A673 (cell line): ENCODE data around the gene GDPD3. TPM values are rescaled to one million over a fixed set of nuclear protein-coding genes. Genes with fewer than 3 reads are reported as not detected.

Source experiments
- BruUV-seq: library from RNA; stranded (reverse); fragments of 400-500 nt; replicated peaks from 2 replicates; lab custom pipeline; 2021; lab: Mats Ljungman, UMichigan
- CTCF ChIA-PET: fragments of 300-600 bp; sonication (Branson Sonifier 250); formaldehyde crosslinking; loops from one replicate; lab custom pipeline; 2022; ENCODE audit warnings: antibody characterized with exemption; lab: Charles Lee
- POLR2A ChIA-PET: fragments of 300-600 bp; sonication (Branson Sonifier 250); formaldehyde crosslinking; loops from one replicate; lab custom pipeline; 2022; ENCODE audit warnings: antibody characterized with exemption; ENCODE audit not compliant: low non-redundant PET; lab: Charles Lee
- DNase-seq: peaks from one replicate; pipeline ENCODE4 v3.0.0-alpha.2; 2015; ENCODE audit warnings: low spot score
- H3K27ac ChIP-seq: fragments of 200-600 bp; sonication (generic); 2 replicates; pipeline ENCODE4 v1.5.1; 2016; ENCODE audit warnings: mixed run types, low read depth, mild to moderate bottlenecking, mixed read lengths, antibody characterized with exemption, low read length; ENCODE audit not compliant: poor library complexity, severe bottlenecking
- H3K27me3 ChIP-seq: fragments of 200-600 bp; sonication (generic); replicated peaks from 2 replicates; pipeline ENCODE4 v1.6.1; 2017; ENCODE audit warnings: mixed run types, low read depth, mild to moderate bottlenecking, mixed read lengths, antibody characterized with exemption, low read length; ENCODE audit not compliant: insufficient read depth, poor library complexity
- H3K36me3 ChIP-seq: fragments of 200-600 bp; sonication (generic); 2 replicates; pipeline ENCODE4 v1.6.1; 2016; ENCODE audit warnings: mixed run types, mild to moderate bottlenecking, mixed read lengths, antibody characterized with exemption, low read length; ENCODE audit not compliant: insufficient read depth, poor library complexity, severe bottlenecking
- H3K4me1 ChIP-seq: fragments of 200-600 bp; sonication (generic); 2 replicates; pipeline ENCODE4 v1.6.1; 2017; ENCODE audit warnings: mixed run types, mild to moderate bottlenecking, mixed read lengths, antibody characterized with exemption, low read length; ENCODE audit not compliant: insufficient read depth, poor library complexity, severe bottlenecking
- H3K4me3 ChIP-seq: fragments of 200-600 bp; sonication (generic); 2 replicates; pipeline ENCODE4 v1.5.1; 2016; ENCODE audit warnings: low read depth, mixed run types, mild to moderate bottlenecking, mixed read lengths, low read length; ENCODE audit not compliant: poor library complexity, severe bottlenecking
- H3K9me3 ChIP-seq: fragments of 200-600 bp; sonication (generic); 2 replicates; pipeline ENCODE4 v1.6.1; 2016; ENCODE audit warnings: mixed run types, low read depth, mild to moderate bottlenecking, mixed read lengths, antibody characterized with exemption, low read length; ENCODE audit not compliant: poor library complexity, severe bottlenecking
- EZH2 ChIP-seq: fragments of 200-600 bp; sonication (generic); IDR thresholded peaks from 2 replicates; pipeline ENCODE4 v1.6.1; 2017; ENCODE audit warnings: borderline replicate concordance, low read depth, mild to moderate bottlenecking, mixed read lengths, antibody characterized with exemption, low read length; ENCODE audit not compliant: poor library complexity, severe bottlenecking
- intact Hi-C: fragments of 100-400 bp; cut with micrococcal nuclease; formaldehyde crosslinking; loops from one replicate; pipeline ENCODE4 v1.10.0; 2022; ENCODE audit not compliant: unreplicated experiment
- total RNA-seq: library from RNA; stranded (reverse); gene quantifications from 2 replicates; pipeline ENCODE4 v1.2.3, GENCODE V29; 2021
- TF ChIP-seq, protein P1 (sequence below): fragments of 300-800, 200-600 bp; sonication (generic); conservative IDR thresholded peaks from 2 replicates; pipeline ENCODE4 v1.5.1; 2017; ENCODE audit warnings: low read depth, mild to moderate bottlenecking, antibody characterized with exemption, low read length, moderate library complexity, mixed read lengths

GDPD3 gene
- total RNA-seq, 1 experiment from 2014 or later = 2.5 TPM

DNA sequence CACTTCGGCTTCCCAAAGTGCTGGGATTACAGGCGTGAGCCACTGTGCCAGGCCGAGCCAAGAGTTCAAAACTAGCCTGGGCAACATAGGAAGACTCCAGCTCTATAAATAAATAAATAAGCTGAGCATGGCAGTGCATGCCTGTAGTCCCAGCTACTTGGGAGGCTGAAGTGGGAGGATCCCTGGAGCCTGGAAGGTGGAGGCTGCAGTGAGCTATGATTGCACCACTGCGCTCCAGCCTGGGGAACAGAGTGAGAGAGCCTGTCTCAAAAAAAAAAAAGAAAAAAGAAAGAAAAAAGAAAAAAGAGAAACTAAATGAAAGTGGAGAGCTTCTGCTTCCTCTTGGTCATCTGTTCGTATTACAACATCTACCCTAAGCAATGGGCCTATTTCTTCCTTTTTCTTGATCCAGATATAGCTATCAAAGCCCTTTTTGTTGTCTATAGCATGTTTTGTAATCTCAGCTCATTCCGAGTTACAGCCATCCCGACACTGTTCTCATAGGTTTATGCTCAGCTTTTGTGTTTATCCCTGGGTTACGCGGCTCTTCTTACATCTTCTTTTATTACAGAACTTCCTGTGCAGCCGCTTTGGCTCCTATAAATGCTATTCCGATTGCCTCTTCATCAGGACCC lies 23.8 kb upstream of the GDPD3 start:
- H3K27me3 ChIP-seq = no peaks in the 10 kb centered on the region
- no peaks in the 10 kb centered on the region for H3K9me3 ChIP-seq
- no peaks in the 10 kb centered on the region for H3K36me3 ChIP-seq
- no TSS peak for BruUV-seq
- TF ChIP-seq EZH2 = no peak
- TF ChIP-seq, protein P1, sequence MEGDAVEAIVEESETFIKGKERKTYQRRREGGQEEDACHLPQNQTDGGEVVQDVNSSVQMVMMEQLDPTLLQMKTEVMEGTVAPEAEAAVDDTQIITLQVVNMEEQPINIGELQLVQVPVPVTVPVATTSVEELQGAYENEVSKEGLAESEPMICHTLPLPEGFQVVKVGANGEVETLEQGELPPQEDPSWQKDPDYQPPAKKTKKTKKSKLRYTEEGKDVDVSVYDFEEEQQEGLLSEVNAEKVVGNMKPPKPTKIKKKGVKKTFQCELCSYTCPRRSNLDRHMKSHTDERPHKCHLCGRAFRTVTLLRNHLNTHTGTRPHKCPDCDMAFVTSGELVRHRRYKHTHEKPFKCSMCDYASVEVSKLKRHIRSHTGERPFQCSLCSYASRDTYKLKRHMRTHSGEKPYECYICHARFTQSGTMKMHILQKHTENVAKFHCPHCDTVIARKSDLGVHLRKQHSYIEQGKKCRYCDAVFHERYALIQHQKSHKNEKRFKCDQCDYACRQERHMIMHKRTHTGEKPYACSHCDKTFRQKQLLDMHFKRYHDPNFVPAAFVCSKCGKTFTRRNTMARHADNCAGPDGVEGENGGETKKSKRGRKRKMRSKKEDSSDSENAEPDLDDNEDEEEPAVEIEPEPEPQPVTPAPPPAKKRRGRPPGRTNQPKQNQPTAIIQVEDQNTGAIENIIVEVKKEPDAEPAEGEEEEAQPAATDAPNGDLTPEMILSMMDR = no peak
- no peak overlapping the region for H3K27ac ChIP-seq
- intact Hi-C loops = no loop called here
- CTCF ChIA-PET = interaction anchor here (1.1 kb wide), 1 partner anchor 49 kb away, joined by 9 read pairs; no protein-coding TSS in a partner anchor
- H3K4me3 ChIP-seq = no peak overlapping the region
- POLR2A ChIA-PET = no interaction called here
- DNase-seq = peak; percentile 32
- H3K4me1 ChIP-seq = peaks cover under 1% of the 10 kb centered on the region

DNA sequence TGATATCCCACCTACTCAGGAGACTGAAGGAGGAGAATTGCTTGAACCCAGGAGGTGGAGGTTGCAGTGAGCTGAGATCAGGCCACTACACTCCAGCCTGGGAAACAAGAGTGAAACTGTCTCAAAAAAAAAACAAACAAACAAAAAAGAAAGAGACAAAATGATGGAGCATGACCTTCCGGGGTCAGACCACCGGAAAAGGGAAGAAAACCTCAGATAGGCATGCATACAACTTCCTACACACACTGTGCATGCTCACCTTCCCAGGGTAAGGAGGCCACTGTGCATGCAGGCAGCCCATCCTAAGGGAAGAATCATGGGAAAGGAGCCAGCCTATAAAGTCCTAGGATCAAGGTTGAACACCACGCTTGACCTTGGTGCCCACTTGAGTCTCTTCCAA lies 19.3 kb upstream of the GDPD3 start:
- Histone ChIP-seq H3K4me3 (no peak overlapping the region), H3K36me3 (no peaks in the 10 kb centered on the region), H3K27me3 (no peaks in the 10 kb centered on the region), H3K4me1 (peaks cover 5% of the 10 kb centered on the region), H3K27ac (no peak overlapping the region), H3K9me3 (no peaks in the 10 kb centered on the region)
- ChIA-PET POLR2A (no interaction called here), CTCF (no interaction called here)
- TF ChIP-seq, protein P1 = no peak
- no peak for TF ChIP-seq EZH2
- intact Hi-C loops = no loop called here
- no peak for DNase-seq
- BruUV-seq = no TSS peak

DNA sequence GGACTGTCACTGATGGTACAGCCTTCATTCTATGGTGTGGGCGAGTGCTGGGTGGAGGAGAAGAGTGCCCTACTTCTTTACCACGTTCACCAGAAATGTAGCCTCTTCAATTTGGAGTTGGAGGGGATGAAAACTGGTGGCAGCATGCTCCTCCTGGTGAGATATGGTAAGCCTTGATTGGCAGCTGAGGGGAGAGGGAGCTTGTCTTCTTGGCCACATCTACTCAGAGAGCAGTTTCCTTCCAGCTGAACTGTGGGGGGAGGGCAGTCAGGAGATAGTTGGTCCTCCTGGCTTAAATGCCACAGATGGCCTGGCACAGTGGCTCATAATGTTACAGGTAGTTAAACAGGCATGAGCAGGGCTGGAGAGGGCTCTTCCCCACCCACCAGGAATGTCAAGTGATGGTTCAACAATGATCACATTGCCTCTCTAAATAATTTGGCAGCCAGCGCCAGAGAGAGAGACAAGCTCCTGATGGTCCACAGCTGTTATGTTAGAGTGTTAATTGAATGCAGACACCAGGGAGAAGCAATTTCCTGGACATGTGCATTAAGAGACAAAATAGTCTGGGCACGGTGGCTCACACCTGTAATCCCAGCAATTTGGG lies 18.6 kb upstream of the GDPD3 start:
- H3K36me3 ChIP-seq = no peaks in the 10 kb centered on the region
- no peaks in the 10 kb centered on the region for H3K9me3 ChIP-seq
- peaks cover 5% of the 10 kb centered on the region for H3K4me1 ChIP-seq
- no TSS peak for BruUV-seq
- H3K4me3 ChIP-seq = no peak overlapping the region
- ChIA-PET CTCF (no interaction called here), POLR2A (no interaction called here)
- H3K27me3 ChIP-seq = no peaks in the 10 kb centered on the region
- intact Hi-C loops = no loop called here
- peak; percentile 57 for DNase-seq
- TF ChIP-seq, protein P1 = no peak
- H3K27ac ChIP-seq = no peak overlapping the region
